Activated CD4-positive, alpha-beta memory T cell treated with anti-CD3 and anti-CD28 coated beads for 36 hours (primary cell): ENCODE results near the gene C16orf86. TPM values are rescaled to one million over a fixed set of nuclear protein-coding genes. Genes with fewer than 3 reads are reported as not detected.

ENCODE experiments used
- CTCF ChIA-PET: fragments of 350-600 bp; sonication (Branson Sonifier 250); formaldehyde crosslinking; loops from one replicate; lab custom pipeline; 2021; ENCODE audit warnings: antibody characterized with exemption, inconsistent platforms; lab: Charles Lee
- POLR2A ChIA-PET: fragments of 350-600 bp; sonication (Branson Sonifier 250); formaldehyde crosslinking; loops from one replicate; lab custom pipeline; 2021; ENCODE audit warnings: antibody characterized with exemption; lab: Charles Lee
- DNase-seq: peaks from one replicate; pipeline ENCODE4 v3.0.0-alpha.2; 2020
- H3K27ac Mint-ChIP-seq: one replicate; pipeline ENCODE4 v1.8.0; 2021; ENCODE audit warnings: mixed read lengths
- H3K27me3 Mint-ChIP-seq: one replicate; pipeline ENCODE4 v1.8.0; 2021; ENCODE audit warnings: mixed read lengths
- H3K36me3 Mint-ChIP-seq: one replicate; pipeline ENCODE4 v1.8.0; 2021; ENCODE audit warnings: mixed read lengths
- H3K4me1 Mint-ChIP-seq: one replicate; pipeline ENCODE4 v1.8.0; 2021; ENCODE audit warnings: low read depth, mixed read lengths
- H3K4me3 Mint-ChIP-seq: one replicate; pipeline ENCODE4 v1.8.0; 2021; ENCODE audit warnings: mild to moderate bottlenecking, mixed read lengths
- H3K9me3 Mint-ChIP-seq: one replicate; pipeline ENCODE4 v1.8.0; 2021; ENCODE audit warnings: mixed read lengths
- intact Hi-C: fragments of 100-400 bp; cut with micrococcal nuclease; formaldehyde crosslinking; loops from one replicate; pipeline ENCODE4 v1.15.1; 2023
- total RNA-seq, 2 experiments: library from RNA; stranded (reverse); gene quantifications; one replicate each; pipeline ENCODE4 v1.2.3, GENCODE V29; 2021

The C16orf86 gene
- total RNA-seq, 2 experiments from 2014 or later: 2.2 to 2.5 TPM

- POLR2A ChIA-PET: no interaction called here
- CTCF ChIA-PET: no interaction called here
- H3K27ac Mint-ChIP-seq: no peak overlapping the region
- H3K4me3 Mint-ChIP-seq: no peak overlapping the region
- intact Hi-C loops: no loop called here
- no peaks in the 10 kb centered on the region for H3K9me3 Mint-ChIP-seq
- peaks cover 23% of the 10 kb centered on the region for H3K4me1 Mint-ChIP-seq
- no peaks in the 10 kb centered on the region for H3K27me3 Mint-ChIP-seq
- H3K36me3 Mint-ChIP-seq: peaks cover 2% of the 10 kb centered on the region
- no peak for DNase-seq
These were observed 35.5 kb downstream of the C16orf86 start for GRCh38 chr16:67702130-67702529.

GRCh38 chr16:67703626-67704025 is 37.0 kb downstream of the C16orf86 start:
- H3K4me3 Mint-ChIP-seq: no peak overlapping the region
- ChIA-PET CTCF (no interaction called here), POLR2A (no interaction called here)
- peak overlapping the region; percentile 78 for H3K27ac Mint-ChIP-seq
- H3K27me3 Mint-ChIP-seq: no peaks in the 10 kb centered on the region
- no peaks in the 10 kb centered on the region for H3K9me3 Mint-ChIP-seq
- peak; percentile 46 for DNase-seq
- H3K4me1 Mint-ChIP-seq: peaks cover 23% of the 10 kb centered on the region
- intact Hi-C loops: no loop called here
- peaks cover 1% of the 10 kb centered on the region for H3K36me3 Mint-ChIP-seq

- Mint-ChIP-seq H3K27ac (peak overlapping the region; percentile 78), H3K27me3 (no peaks in the 10 kb centered on the region), H3K4me3 (no peak overlapping the region), H3K4me1 (peaks cover 23% of the 10 kb centered on the region), H3K9me3 (no peaks in the 10 kb centered on the region), H3K36me3 (no peaks in the 10 kb centered on the region)
- CTCF ChIA-PET: no interaction called here
- POLR2A ChIA-PET: no interaction called here
- intact Hi-C loops: no loop called here
- no peak for DNase-seq
These were observed 37.5 kb downstream of the C16orf86 start for GRCh38 chr16:67704110-67704509.

- H3K27me3 Mint-ChIP-seq: no peaks in the 10 kb centered on the region
- POLR2A ChIA-PET: no interaction called here
- H3K9me3 Mint-ChIP-seq: no peaks in the 10 kb centered on the region
- H3K36me3 Mint-ChIP-seq: no peaks in the 10 kb centered on the region
- no peak overlapping the region for H3K27ac Mint-ChIP-seq
- H3K4me3 Mint-ChIP-seq: no peak overlapping the region
- intact Hi-C loops: no loop called here
- no peak for DNase-seq
- CTCF ChIA-PET: no interaction called here
- peaks cover 23% of the 10 kb centered on the region for H3K4me1 Mint-ChIP-seq
These were observed 40.6 kb downstream of the C16orf86 start for GRCh38 chr16:67707210-67707609.

GRCh38 chr16:67707790-67708189 is 41.2 kb downstream of the C16orf86 start:
- peaks cover 21% of the 10 kb centered on the region for H3K4me1 Mint-ChIP-seq
- H3K36me3 Mint-ChIP-seq: no peaks in the 10 kb centered on the region
- H3K27ac Mint-ChIP-seq: no peak overlapping the region
- H3K4me3 Mint-ChIP-seq: no peak overlapping the region
- intact Hi-C loops: no loop called here
- ChIA-PET POLR2A (interaction anchor here (0.5 kb wide), 1 partner anchor 69 kb away, joined by 4 read pairs; no protein-coding TSS in a partner anchor), CTCF (interaction anchor here (1.7 kb wide), 1 partner anchor 35 kb away, joined by 5 read pairs; no protein-coding TSS in a partner anchor)
- no peak for DNase-seq
- H3K9me3 Mint-ChIP-seq: no peaks in the 10 kb centered on the region
- no peaks in the 10 kb centered on the region for H3K27me3 Mint-ChIP-seq

- intact Hi-C loops: no loop called here
- Mint-ChIP-seq H3K27me3 (no peaks in the 10 kb centered on the region), H3K4me1 (peaks cover 20% of the 10 kb centered on the region), H3K27ac (no peak overlapping the region), H3K4me3 (no peak overlapping the region), H3K9me3 (no peaks in the 10 kb centered on the region), H3K36me3 (no peaks in the 10 kb centered on the region)
- no peak for DNase-seq
- ChIA-PET CTCF (interaction anchor here (0.9 to 1.7 kb wide), 2 partner anchors 11 to 36 kb away, joined by 3 to 5 read pairs; partner anchors contain the start of gene GFOD2), POLR2A (no interaction called here)
These were observed 41.8 kb downstream of the C16orf86 start for GRCh38 chr16:67708368-67708771.

- no peak for DNase-seq
- H3K4me1 Mint-ChIP-seq: peaks cover 16% of the 10 kb centered on the region
- H3K4me3 Mint-ChIP-seq: no peak overlapping the region
- H3K9me3 Mint-ChIP-seq: no peaks in the 10 kb centered on the region
- H3K27me3 Mint-ChIP-seq: no peaks in the 10 kb centered on the region
- POLR2A ChIA-PET: interaction anchor here (0.7 kb wide), 1 partner anchor 10 kb away, joined by 3 read pairs; the partner anchor contains the start of gene GFOD2
- intact Hi-C loops: no loop called here
- CTCF ChIA-PET: interaction anchor here (0.9 to 1.7 kb wide), 2 partner anchors 10 to 37 kb away, joined by 3 to 5 read pairs; partner anchors contain the start of gene GFOD2
- no peak overlapping the region for H3K27ac Mint-ChIP-seq
- H3K36me3 Mint-ChIP-seq: peaks cover 1% of the 10 kb centered on the region
These were observed 42.4 kb downstream of the C16orf86 start for GRCh38 chr16:67709050-67709449.

- CTCF ChIA-PET: no interaction called here
- DNase-seq: no peak
- peaks cover 1% of the 10 kb centered on the region for H3K36me3 Mint-ChIP-seq
- H3K27me3 Mint-ChIP-seq: no peaks in the 10 kb centered on the region
- no peak overlapping the region for H3K27ac Mint-ChIP-seq
- POLR2A ChIA-PET: no interaction called here
- H3K4me3 Mint-ChIP-seq: no peak overlapping the region
- H3K4me1 Mint-ChIP-seq: peaks cover 6% of the 10 kb centered on the region
- intact Hi-C loops: no loop called here
- H3K9me3 Mint-ChIP-seq: no peaks in the 10 kb centered on the region
These were observed 44.0 kb downstream of the C16orf86 start for GRCh38 chr16:67710607-67711006.

GRCh38 chr16:67713647-67714273 is 47.1 kb downstream of the C16orf86 start:
- no peak overlapping the region for H3K27ac Mint-ChIP-seq
- H3K36me3 Mint-ChIP-seq: peaks cover 5% of the 10 kb centered on the region
- H3K4me1 Mint-ChIP-seq: peaks cover 29% of the 10 kb centered on the region
- ChIA-PET CTCF (no interaction called here), POLR2A (no interaction called here)
- no peaks in the 10 kb centered on the region for H3K27me3 Mint-ChIP-seq
- no peak for DNase-seq
- H3K4me3 Mint-ChIP-seq: no peak overlapping the region
- H3K9me3 Mint-ChIP-seq: no peaks in the 10 kb centered on the region
- intact Hi-C loops: no loop called here

- ChIA-PET CTCF (interaction anchor here (0.6 to 2.4 kb wide), 3 partner anchors 42 to 152 kb away, joined by 3 to 9 read pairs (median 3); no protein-coding TSS in a partner anchor), POLR2A (interaction anchor here (0.7 kb wide), 1 partner anchor 104 kb away, joined by 4 read pairs; no protein-coding TSS in a partner anchor)
- intact Hi-C loops: no loop called here
- Mint-ChIP-seq H3K27ac (no peak overlapping the region), H3K4me3 (no peak overlapping the region), H3K4me1 (peaks cover 29% of the 10 kb centered on the region), H3K36me3 (peaks cover 5% of the 10 kb centered on the region), H3K9me3 (no peaks in the 10 kb centered on the region), H3K27me3 (no peaks in the 10 kb centered on the region)
- DNase-seq: no peak
These were observed 47.9 kb downstream of the C16orf86 start for GRCh38 chr16:67714522-67714921.

- Mint-ChIP-seq H3K36me3 (peaks cover 5% of the 10 kb centered on the region), H3K27me3 (no peaks in the 10 kb centered on the region), H3K27ac (no peak overlapping the region), H3K4me1 (peaks cover 42% of the 10 kb centered on the region), H3K9me3 (no peaks in the 10 kb centered on the region), H3K4me3 (no peak overlapping the region)
- ChIA-PET POLR2A (no interaction called here), CTCF (interaction anchor here (1.4 to 2.4 kb wide), 2 partner anchors 100 to 195 kb away, joined by 5 to 9 read pairs; no protein-coding TSS in a partner anchor)
- intact Hi-C loops: no loop called here
- no peak for DNase-seq
These were observed 49.5 kb downstream of the C16orf86 start for GRCh38 chr16:67716097-67716496.
